GM20000 (cell line): Measurements from ENCODE around the gene GJA10.
"Not testable (repeated sequence)": the region's sequence is repeated elsewhere in the genome, so short reads cannot be mapped to it uniquely, and the experiment has no call there.

Source experiments
- DNase-seq: peaks from one replicate; pipeline ENCODE4 v3.0.0; 2012; ENCODE audit warnings: low spot score
- CTCF ChIP-seq: IDR thresholded peaks from 2 replicates; pipeline ENCODE4 v1.5.1; 2012; ENCODE audit warnings: mild to moderate bottlenecking, control low read depth; ENCODE audit errors: extremely low read depth, missing control alignments

GJA10 gene

GRCh38 chr6:89895276-89895874 is 1.1 kb downstream of the GJA10 start:
- no peak for DNase-seq
- TF ChIP-seq CTCF: no peak

- DNase-seq: not testable (repeated sequence)
Measured at GRCh38 chr6:89910001-89910901, 16.0 kb downstream of the GJA10 start.

GRCh38 chr6:89910902-89911240 is 16.6 kb downstream of the GJA10 start:
- no peak for TF ChIP-seq CTCF
- no peak for DNase-seq

- no peak for TF ChIP-seq CTCF
- no peak for DNase-seq
Measured at GRCh38 chr6:89916136-89916920, 22.1 kb downstream of the GJA10 start.

- no peak for DNase-seq
- no peak for TF ChIP-seq CTCF
Measured at GRCh38 chr6:89917216-89917615, 22.9 kb downstream of the GJA10 start.

- no peak for DNase-seq
- no peak for TF ChIP-seq CTCF
Measured at GRCh38 chr6:89917801-89918366, 23.6 kb downstream of the GJA10 start.

GRCh38 chr6:89921197-89921596 is 26.9 kb downstream of the GJA10 start:
- no peak for TF ChIP-seq CTCF
- DNase-seq: no peak
